K562 (cell line): ENCODE measurements around the gene CXCL17. TPM values are rescaled to one million over a fixed set of nuclear protein-coding genes. Genes with fewer than 3 reads are reported as not detected.

Experiments used
- COPS2 ChIP-seq: fragments of 450-650 bp; conservative IDR thresholded peaks from 2 replicates; pipeline ENCODE4 v1.6.1; 2016; ENCODE audit warnings: mild to moderate bottlenecking, moderate library complexity
- KLF1 ChIP-seq: fragments of 450-650 bp; IDR thresholded peaks from 2 replicates; pipeline ENCODE4 v1.6.1; 2016; ENCODE audit warnings: missing genetic modification characterization, missing compliant biosample characterization
- POLR2B ChIP-seq: fragments of 450-650 bp; IDR thresholded peaks from 2 replicates; pipeline ENCODE4 v1.6.1; 2018; ENCODE audit warnings: low read depth; ENCODE audit not compliant: partially characterized antibody
- POLR2G ChIP-seq: fragments of 200-400 bp; formaldehyde crosslinking; IDR thresholded peaks from 2 replicates; pipeline ENCODE4 v1.6.1; 2017; ENCODE audit warnings: low read depth, mild to moderate bottlenecking, antibody characterized with exemption, low read length, moderate library complexity
- RBM17 ChIP-seq: fragments of 200-400 bp; formaldehyde crosslinking; IDR thresholded peaks from 2 replicates; pipeline ENCODE4 v1.6.1; 2017; ENCODE audit warnings: low read depth, mild to moderate bottlenecking, low read length, borderline replicate concordance
- SMC3 ChIP-seq: conservative IDR thresholded peaks from 2 replicates; pipeline ENCODE4 v1.6.1; 2011; ENCODE audit warnings: low read depth, low read length, improper control_type of control experiment; ENCODE audit not compliant: insufficient read depth
- ZFP36 ChIP-seq: fragments of 150-350 bp; IDR thresholded peaks from 2 replicates; pipeline ENCODE4 v1.6.1; 2018; ENCODE audit warnings: low read length, low read depth; ENCODE audit not compliant: partially characterized antibody
- ZNF12 ChIP-seq: sonication (generic); formaldehyde crosslinking; IDR thresholded peaks from 2 replicates; pipeline ENCODE4 v1.4.0; 2020; ENCODE audit warnings: mild to moderate bottlenecking, missing genetic modification reagents
- polyA plus RNA-seq, 8 experiments: library from polyadenylated mRNA; depleted of rRNA in 4 of 8; stranded (reverse) in 5 of 8; unstranded in 3 of 8; fragments of >200 nt; fragmentation: Nextera tagmentation in 2 of 8; fragmentation: Illumina TruSeq in 1 of 8; extraction: Ambion mirVana in 2 of 8; extraction: Trizol in 1 of 8; gene quantifications; 2 replicates each; pipeline versions ENCODE4 v1.2.1 to v1.2.3, GENCODE V29; 2011 to 2014; ENCODE audit warnings: inconsistent platforms in 1 of 8, missing spikeins in 1 of 8
- total RNA-seq, 7 experiments: library from RNA; depleted of rRNA in 6 of 7; stranded (reverse); fragments of >200 nt in 6 of 7; fragmentation: Illumina TruSeq in 2 of 7; extraction: Trizol in 2 of 7; gene quantifications; 2 replicates each; pipeline versions ENCODE4 v1.2.1 to v1.2.3, GENCODE V29; 2011 to 2021; ENCODE audit warnings: low replicate concordance in 1 of 7
- TF ChIP-seq, protein P1 (sequence below): fragments of 450-650 bp; formaldehyde crosslinking; IDR thresholded peaks from 2 replicates; pipeline ENCODE4 v1.4.0; 2022; ENCODE audit warnings: mild to moderate bottlenecking, moderate library complexity
- TF ChIP-seq, protein P2 (sequence below), 2 experiments: fragments of 450-650 bp in 1 of 2; IDR thresholded peaks; 2 replicates each; pipeline ENCODE4 v1.6.1; 2011 to 2017; ENCODE audit warnings: low read depth in 2 of 2, antibody characterized with exemption in 1 of 2, borderline replicate concordance in 1 of 2, low read length in 1 of 2, mild to moderate bottlenecking in 1 of 2, mixed read lengths in 1 of 2; ENCODE audit not compliant: control insufficient read depth in 1 of 2
- TF ChIP-seq, protein P3 (sequence below): sonication (generic); formaldehyde crosslinking; IDR thresholded peaks from 2 replicates; pipeline ENCODE4 v1.8.1; 2023; ENCODE audit warnings: missing genetic modification reagents, mild to moderate bottlenecking, borderline replicate concordance
- TF ChIP-seq, protein P4 (sequence below): fragments of 250-450 bp; sonication (Bioruptor Pico); IDR thresholded peaks from 2 replicates; pipeline ENCODE4 v1.4.0; 2020; ENCODE audit warnings: mild to moderate bottlenecking

Gene CXCL17
- total and polyA plus RNA-seq, 9 of the 15 experiments (the other 6 are each of a cell fraction or from before 2014, with no cell fraction given): 0.10 to 0.15 TPM; not detected in 7

DNA sequence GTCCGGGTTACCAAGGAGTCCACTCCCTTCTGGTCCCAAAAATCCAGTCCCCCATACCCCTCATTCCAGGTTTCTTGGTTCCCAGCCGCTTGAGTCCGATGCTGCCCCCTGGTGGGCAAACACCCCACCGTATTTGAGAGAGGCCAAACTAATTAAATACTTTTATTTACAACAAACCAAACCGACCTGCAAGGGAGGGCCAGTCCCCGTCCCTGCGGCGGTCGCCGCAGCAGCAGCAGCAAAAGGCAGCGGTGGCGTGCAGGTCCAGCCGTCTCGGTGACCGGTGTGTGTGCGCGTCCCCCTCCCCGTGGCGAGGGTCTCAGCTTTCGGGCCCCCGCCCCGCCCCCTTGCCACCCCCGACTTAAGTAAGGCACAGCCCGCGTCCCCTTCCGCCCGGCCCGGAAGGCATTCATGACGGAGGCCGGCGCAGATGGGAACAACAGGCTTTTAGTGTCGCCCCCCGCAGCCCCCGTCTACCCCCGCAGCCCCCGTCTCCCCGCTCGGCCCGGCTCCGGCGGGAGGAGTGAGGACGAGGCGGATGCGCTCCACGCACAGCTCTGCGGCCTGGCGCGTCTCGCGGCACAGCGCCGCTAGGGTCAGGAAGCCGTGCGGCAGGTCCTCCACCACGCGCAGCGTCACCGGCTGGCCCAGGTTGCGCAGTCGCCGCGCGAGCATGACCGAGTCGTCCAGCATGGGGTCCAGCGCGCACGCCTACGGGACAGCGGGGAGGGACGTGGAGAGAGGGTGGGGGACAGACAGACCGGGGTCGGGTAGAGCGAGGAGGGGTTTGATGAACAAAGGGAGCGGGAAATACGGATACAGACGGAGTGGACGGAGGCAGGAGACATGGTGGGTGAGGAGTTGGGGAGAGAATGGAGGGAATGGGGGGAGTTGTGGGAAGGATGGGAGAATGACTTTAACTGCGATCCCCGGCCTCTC is 41.1 kb downstream of the CXCL17 start (continued):
- peak; percentile 50 for TF ChIP-seq POLR2G
- no peak for TF ChIP-seq COPS2
- no peak for TF ChIP-seq ZFP36
- peak; percentile 52 for TF ChIP-seq SMC3
- TF ChIP-seq, protein P1, sequence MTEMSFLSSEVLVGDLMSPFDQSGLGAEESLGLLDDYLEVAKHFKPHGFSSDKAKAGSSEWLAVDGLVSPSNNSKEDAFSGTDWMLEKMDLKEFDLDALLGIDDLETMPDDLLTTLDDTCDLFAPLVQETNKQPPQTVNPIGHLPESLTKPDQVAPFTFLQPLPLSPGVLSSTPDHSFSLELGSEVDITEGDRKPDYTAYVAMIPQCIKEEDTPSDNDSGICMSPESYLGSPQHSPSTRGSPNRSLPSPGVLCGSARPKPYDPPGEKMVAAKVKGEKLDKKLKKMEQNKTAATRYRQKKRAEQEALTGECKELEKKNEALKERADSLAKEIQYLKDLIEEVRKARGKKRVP (CRISPR knock-in tag): no peak
- TF ChIP-seq ZNF12 (CRISPR knock-in tag): no peak
- TF ChIP-seq, protein P2, sequence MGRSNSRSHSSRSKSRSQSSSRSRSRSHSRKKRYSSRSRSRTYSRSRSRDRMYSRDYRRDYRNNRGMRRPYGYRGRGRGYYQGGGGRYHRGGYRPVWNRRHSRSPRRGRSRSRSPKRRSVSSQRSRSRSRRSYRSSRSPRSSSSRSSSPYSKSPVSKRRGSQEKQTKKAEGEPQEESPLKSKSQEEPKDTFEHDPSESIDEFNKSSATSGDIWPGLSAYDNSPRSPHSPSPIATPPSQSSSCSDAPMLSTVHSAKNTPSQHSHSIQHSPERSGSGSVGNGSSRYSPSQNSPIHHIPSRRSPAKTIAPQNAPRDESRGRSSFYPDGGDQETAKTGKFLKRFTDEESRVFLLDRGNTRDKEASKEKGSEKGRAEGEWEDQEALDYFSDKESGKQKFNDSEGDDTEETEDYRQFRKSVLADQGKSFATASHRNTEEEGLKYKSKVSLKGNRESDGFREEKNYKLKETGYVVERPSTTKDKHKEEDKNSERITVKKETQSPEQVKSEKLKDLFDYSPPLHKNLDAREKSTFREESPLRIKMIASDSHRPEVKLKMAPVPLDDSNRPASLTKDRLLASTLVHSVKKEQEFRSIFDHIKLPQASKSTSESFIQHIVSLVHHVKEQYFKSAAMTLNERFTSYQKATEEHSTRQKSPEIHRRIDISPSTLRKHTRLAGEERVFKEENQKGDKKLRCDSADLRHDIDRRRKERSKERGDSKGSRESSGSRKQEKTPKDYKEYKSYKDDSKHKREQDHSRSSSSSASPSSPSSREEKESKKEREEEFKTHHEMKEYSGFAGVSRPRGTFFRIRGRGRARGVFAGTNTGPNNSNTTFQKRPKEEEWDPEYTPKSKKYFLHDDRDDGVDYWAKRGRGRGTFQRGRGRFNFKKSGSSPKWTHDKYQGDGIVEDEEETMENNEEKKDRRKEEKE (IDR thresholded peaks at IDR 0.05; ENCODE audit: borderline replicate concordance in 1 of 2, control insufficient read depth in 1 of 2, low read depth in 2 of 2, low read length in 1 of 2): no peak
- TF ChIP-seq POLR2B: no peak
- no peak for TF ChIP-seq KLF1 (tag)
- TF ChIP-seq, protein P3, sequence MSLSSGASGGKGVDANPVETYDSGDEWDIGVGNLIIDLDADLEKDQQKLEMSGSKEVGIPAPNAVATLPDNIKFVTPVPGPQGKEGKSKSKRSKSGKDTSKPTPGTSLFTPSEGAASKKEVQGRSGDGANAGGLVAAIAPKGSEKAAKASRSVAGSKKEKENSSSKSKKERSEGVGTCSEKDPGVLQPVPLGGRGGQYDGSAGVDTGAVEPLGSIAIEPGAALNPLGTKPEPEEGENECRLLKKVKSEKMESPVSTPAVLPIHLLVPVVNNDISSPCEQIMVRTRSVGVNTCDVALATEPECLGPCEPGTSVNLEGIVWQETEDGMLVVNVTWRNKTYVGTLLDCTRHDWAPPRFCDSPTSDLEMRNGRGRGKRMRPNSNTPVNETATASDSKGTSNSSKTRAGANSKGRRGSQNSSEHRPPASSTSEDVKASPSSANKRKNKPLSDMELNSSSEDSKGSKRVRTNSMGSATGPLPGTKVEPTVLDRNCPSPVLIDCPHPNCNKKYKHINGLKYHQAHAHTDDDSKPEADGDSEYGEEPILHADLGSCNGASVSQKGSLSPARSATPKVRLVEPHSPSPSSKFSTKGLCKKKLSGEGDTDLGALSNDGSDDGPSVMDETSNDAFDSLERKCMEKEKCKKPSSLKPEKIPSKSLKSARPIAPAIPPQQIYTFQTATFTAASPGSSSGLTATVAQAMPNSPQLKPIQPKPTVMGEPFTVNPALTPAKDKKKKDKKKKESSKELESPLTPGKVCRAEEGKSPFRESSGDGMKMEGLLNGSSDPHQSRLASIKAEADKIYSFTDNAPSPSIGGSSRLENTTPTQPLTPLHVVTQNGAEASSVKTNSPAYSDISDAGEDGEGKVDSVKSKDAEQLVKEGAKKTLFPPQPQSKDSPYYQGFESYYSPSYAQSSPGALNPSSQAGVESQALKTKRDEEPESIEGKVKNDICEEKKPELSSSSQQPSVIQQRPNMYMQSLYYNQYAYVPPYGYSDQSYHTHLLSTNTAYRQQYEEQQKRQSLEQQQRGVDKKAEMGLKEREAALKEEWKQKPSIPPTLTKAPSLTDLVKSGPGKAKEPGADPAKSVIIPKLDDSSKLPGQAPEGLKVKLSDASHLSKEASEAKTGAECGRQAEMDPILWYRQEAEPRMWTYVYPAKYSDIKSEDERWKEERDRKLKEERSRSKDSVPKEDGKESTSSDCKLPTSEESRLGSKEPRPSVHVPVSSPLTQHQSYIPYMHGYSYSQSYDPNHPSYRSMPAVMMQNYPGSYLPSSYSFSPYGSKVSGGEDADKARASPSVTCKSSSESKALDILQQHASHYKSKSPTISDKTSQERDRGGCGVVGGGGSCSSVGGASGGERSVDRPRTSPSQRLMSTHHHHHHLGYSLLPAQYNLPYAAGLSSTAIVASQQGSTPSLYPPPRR (CRISPR knock-in tag): no peak
- TF ChIP-seq, protein P4, sequence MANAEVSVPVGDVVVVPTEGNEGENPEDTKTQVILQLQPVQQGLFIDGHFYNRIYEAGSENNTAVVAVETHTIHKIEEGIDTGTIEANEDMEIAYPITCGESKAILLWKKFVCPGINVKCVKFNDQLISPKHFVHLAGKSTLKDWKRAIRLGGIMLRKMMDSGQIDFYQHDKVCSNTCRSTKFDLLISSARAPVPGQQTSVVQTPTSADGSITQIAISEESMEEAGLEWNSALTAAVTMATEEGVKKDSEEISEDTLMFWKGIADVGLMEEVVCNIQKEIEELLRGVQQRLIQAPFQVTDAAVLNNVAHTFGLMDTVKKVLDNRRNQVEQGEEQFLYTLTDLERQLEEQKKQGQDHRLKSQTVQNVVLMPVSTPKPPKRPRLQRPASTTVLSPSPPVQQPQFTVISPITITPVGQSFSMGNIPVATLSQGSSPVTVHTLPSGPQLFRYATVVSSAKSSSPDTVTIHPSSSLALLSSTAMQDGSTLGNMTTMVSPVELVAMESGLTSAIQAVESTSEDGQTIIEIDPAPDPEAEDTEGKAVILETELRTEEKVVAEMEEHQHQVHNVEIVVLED (CRISPR knock-in tag): peak; percentile 15; the same call in 1 of the 2 replicates
- TF ChIP-seq RBM17: no peak
